ENCODE results near the gene SLC8A3.
"Not testable (repeated sequence)": the region's sequence is repeated elsewhere in the genome, so short reads cannot be mapped to it uniquely, and the experiment has no call there.

SLC8A3 gene

GRCh38 chr14:70188659-70189455 is at the start of gene SLC8A3:
Gene SLC8A3, minus strand, starts transcription at chr14:70188951. Its CDS starts 20,529 bp downstream, at chr14:70168422.
- TF ChIP-seq CTCF (IDR thresholded peaks at IDR 0.05; ENCODE audit: insufficient read depth, low read depth, low read length, missing control alignments) = no peak
- peak; percentile 73 for DNase-seq (ENCODE audit: low read depth)
- peak within 1 kb of the TSS; percentile 38 for H3K4me3 ChIP-seq (ENCODE audit: low read length)

GRCh38 chr14:70237710-70238109 is 49.0 kb upstream of the SLC8A3 start:
- no peak for TF ChIP-seq CTCF (IDR thresholded peaks at IDR 0.05; ENCODE audit: insufficient read depth, low read depth, low read length, missing control alignments)
- H3K4me3 ChIP-seq (ENCODE audit: low read length) = no peak overlapping the region

GRCh38 chr14:70234066-70234950 is 45.6 kb upstream of the SLC8A3 start:
- no peak for TF ChIP-seq CTCF (IDR thresholded peaks at IDR 0.05; ENCODE audit: insufficient read depth, low read depth, low read length, missing control alignments)
- no peak for DNase-seq (ENCODE audit: low read depth)
- H3K4me3 ChIP-seq (ENCODE audit: low read length) = no peak overlapping the region

More at GRCh38 chr14:70237710-70238109, 49.0 kb upstream of the SLC8A3 start:
- DNase-seq (ENCODE audit: low read depth) = no peak

- H3K4me3 ChIP-seq (ENCODE audit: low read length); DNase-seq (ENCODE audit: low read depth): not testable (repeated sequence)
These were observed 43.2 kb upstream of the SLC8A3 start for GRCh38 chr14:70231756-70232544.

GRCh38 chr14:70229877-70230640 is 41.3 kb upstream of the SLC8A3 start:
- DNase-seq (ENCODE audit: low read depth); H3K4me3 ChIP-seq (ENCODE audit: low read length): not testable (repeated sequence)

GRCh38 chr14:70213721-70214282 is 25.1 kb upstream of the SLC8A3 start:
- no peak for DNase-seq (ENCODE audit: low read depth)
- H3K4me3 ChIP-seq (ENCODE audit: low read length) = no peak overlapping the region
- TF ChIP-seq CTCF (IDR thresholded peaks at IDR 0.05; ENCODE audit: insufficient read depth, low read depth, low read length, missing control alignments) = no peak

GRCh38 chr14:70212752-70213151 is 24.0 kb upstream of the SLC8A3 start:
- no peak for TF ChIP-seq CTCF (IDR thresholded peaks at IDR 0.05; ENCODE audit: insufficient read depth, low read depth, low read length, missing control alignments)
- DNase-seq (ENCODE audit: low read depth) = no peak
- H3K4me3 ChIP-seq (ENCODE audit: low read length) = no peak overlapping the region
